ENCODE data around the gene PPARA. TPM values are rescaled to one million over a fixed set of nuclear protein-coding genes. Genes with fewer than 3 reads are reported as not detected.

Gene PPARA
- 43.5 TPM for total RNA-seq

DNA sequence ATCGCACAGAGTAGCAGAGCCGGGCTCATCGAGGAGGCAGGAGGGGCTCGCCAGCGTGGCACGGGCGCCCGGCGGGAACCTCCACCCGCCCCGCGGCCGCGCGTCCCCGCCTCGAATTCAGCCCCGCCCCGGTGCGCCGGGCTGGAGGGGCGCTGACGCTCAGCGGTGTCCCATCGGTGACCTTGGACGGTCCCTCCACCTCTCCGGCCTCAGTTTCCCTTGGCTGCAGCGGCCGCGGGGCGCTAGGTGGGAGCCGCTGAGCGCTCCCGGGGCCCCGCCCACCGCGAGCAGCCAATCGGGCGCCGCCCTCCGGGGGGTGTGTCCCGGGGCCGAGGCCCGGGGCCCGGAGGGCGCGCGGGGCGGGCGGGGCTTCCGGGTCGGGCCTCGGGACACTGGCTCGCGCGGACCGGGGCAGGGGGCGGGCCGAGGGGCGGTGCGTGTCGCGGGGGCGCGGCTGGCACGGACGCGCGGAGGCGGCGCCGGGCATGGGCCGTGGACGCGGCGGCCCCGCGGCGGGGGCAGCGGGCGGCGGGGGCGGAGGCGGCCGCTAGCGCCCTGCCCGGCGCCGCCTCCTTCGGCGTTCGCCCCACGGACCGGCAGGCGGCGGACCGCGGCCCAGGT, at the start of gene PPARA:
TSS of gene PPARA (plus strand) at position 493 of the 621 bp plus-strand sequence. CDS start 47,858 bp downstream, outside the sequence.

DNA sequence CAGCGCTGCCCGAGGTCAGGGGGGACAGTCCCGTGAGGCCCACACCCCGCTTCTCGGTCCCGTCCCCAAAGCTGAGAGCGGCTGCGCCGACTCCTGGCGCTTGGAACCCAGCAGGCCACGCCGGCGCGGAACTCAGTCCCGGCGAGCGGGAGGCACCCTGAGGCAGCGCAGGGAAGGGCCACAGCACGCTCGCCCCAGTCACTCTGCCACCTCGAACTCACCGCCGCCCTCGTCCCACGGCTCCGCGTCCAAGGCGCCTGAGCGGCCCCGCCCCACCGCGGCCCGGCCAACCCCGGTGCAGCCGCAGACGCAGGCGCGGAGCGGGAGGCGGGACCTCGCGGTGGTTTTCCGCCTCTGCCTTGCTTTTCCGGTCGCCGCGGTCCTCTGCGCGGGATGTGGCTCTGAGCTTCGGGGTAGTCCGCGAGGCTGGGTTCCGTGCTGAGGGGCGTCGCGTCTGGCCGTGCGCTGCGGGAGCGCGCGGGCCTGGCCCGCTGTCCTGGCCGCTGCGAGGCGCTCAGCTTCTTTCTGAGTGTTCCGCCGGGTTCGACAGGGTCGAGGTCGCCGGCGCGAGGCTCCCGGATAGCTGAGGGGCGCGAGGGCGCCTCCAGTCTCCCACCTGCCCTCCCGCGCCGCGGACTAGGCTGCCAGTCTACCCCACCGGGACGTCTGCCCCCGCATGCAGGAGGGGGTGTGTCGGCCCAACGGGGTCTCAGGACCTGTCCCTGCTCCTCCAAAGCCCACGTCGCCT, 99.9 kb downstream of the PPARA start, which contains the start of gene CDPF1:
TSS of gene CDPF1 (minus strand) at position 259 of the 748 bp plus-strand sequence. CDS start 2,009 bp downstream, outside the sequence.

DNA sequence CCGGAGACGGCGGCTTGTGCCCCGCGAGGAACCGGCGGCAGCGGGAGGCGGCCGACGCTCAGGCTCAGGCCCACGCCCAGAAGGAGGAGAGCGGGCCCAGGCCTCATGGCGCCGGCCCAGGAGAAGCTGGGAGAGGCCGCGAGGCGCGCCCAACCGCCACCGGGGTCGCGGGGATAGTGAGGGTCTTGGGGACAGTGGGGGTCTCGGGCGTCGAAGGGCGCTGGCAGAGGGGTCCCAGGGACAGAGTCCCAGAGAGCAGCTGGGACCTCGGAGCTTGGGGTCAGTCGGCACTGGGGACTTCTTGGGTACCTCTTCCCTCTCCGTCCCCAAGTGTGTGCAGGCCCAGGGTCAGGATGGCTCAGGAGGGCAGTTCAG, 112.9 kb downstream of the PPARA start, which contains the start of gene PKDREJ:
TSS of gene PKDREJ (minus strand) at position 128 of the 375 bp plus-strand sequence. CDS start at position 107, 21 bp downstream.

DNA sequence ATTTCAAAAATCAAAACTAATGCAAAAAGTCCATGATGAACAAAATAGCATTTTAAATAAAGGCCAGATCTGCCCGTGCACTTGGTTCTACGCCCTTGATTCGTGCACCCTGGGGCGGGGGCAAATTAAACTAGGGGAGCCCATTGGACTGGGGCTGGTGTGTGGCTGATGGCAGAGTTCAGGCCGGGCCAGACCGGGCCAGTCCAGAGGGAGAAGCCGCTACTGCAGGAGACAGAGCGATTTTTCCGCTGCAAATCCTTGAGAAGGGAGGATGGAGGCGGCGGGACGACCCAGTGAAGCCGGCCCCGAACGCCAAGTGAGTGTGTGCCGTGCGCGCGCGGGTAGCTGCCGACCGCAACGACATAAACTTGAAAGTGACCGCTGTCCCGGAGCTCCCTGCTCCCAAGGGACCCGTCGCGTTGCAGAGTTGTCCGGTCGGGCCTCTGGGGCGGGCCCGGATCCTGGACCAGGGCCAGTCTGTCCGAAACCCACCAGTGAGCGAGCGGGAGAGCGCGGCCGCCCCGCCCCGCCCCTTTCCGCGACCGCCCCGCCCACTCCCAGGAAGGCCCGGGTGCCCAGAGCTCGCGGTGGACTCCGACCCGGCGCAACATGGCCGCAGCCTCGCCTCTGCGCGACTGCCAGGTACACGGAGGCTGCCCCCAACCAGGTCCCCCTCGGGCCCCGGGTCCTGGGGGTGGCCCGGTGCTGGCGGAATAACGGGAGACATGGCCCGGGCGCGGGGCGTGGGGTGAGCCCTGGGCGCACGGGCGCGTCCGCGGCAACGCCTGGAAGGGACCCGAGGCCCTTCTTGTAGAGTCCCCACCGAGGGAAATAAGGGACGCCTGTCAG, 117.3 kb downstream of the PPARA start, which contains the start of gene TTC38:
TSS of gene TTC38 (plus strand) at position 578 of the 849 bp plus-strand sequence. CDS start at position 610, 32 bp downstream.

Other genes starting within 250 kb of the PPARA start
- 16.3 TPM for gene WNT7B, start 173.4 kb upstream of the PPARA start, total RNA-seq
- gene CDPF1, start 99.8 kb downstream of the PPARA start, total RNA-seq, result 19.7 TPM
- gene PKDREJ, start 112.8 kb downstream of the PPARA start, total RNA-seq, result 0.12 TPM
- gene TTC38, start 117.5 kb downstream of the PPARA start, total RNA-seq, result 64.1 TPM
- gene GTSE1, start 146.3 kb downstream of the PPARA start, total RNA-seq, result 8.6 TPM
- 63.2 TPM for gene TRMU, start 185.2 kb downstream of the PPARA start, total RNA-seq

Data from metanephros (tissue), 1 donor.